Kasumi-1 (cell line): ENCODE results near the gene MAN1C1.

Experiments used
- DNase-seq, 2 experiments: peaks; one replicate each; lab custom pipeline; 2025; lab: John Stamatoyannopoulos, UW

MAN1C1 gene

GRCh38 chr1:25616095-25616986, at the start of gene MAN1C1:
MAN1C1 (plus strand) TSS chr1:25616791; CDS start chr1:25617798, 1,007 bp downstream.
- peak; percentile 52 to 56 for DNase-seq

- no peak for DNase-seq
Observed at GRCh38 chr1:25567710-25568089, 48.9 kb upstream of the MAN1C1 start.

- no peak for DNase-seq
Observed at GRCh38 chr1:25568090-25568833, 48.3 kb upstream of the MAN1C1 start.

GRCh38 chr1:25568834-25569596, 47.6 kb upstream of the MAN1C1 start:
- no peak for DNase-seq

- DNase-seq, result no peak
Observed at GRCh38 chr1:25569597-25570396, 46.8 kb upstream of the MAN1C1 start.

GRCh38 chr1:25570798-25571521, 45.6 kb upstream of the MAN1C1 start:
- no peak for DNase-seq

GRCh38 chr1:25571522-25571970, 45.0 kb upstream of the MAN1C1 start:
- DNase-seq, result no peak

- no peak for DNase-seq
Observed at GRCh38 chr1:25572107-25572506, 44.5 kb upstream of the MAN1C1 start.

GRCh38 chr1:25572708-25573590, 43.6 kb upstream of the MAN1C1 start:
- DNase-seq, result peak; percentile 33 to 43

- DNase-seq, result no peak
Observed at GRCh38 chr1:25573591-25573930, 43.0 kb upstream of the MAN1C1 start.

- DNase-seq, result no peak
Observed at GRCh38 chr1:25573961-25574360, 42.6 kb upstream of the MAN1C1 start.

GRCh38 chr1:25575191-25575590, 41.4 kb upstream of the MAN1C1 start:
- DNase-seq, result no peak

- no peak for DNase-seq
Observed at GRCh38 chr1:25576459-25577133, 40.0 kb upstream of the MAN1C1 start.

- no peak for DNase-seq
Observed at GRCh38 chr1:25577134-25577920, 39.3 kb upstream of the MAN1C1 start.

- no peak for DNase-seq
Observed at GRCh38 chr1:25579292-25580252, 37.0 kb upstream of the MAN1C1 start.

- peak in 1 of 2 experiments; percentile 13 for DNase-seq
Observed at GRCh38 chr1:25580927-25581326, 35.7 kb upstream of the MAN1C1 start.

GRCh38 chr1:25581764-25582163, 34.8 kb upstream of the MAN1C1 start:
- DNase-seq, result no peak
